GM12865 (cell line): ENCODE results near the gene KRT14.

ENCODE experiments used
- DNase-seq: peaks from one replicate; pipeline ENCODE4 v3.0.0; 2010; ENCODE audit warnings: low read depth
- H3K4me3 ChIP-seq: 2 replicates; pipeline ENCODE4 v1.5.1; 2011; ENCODE audit warnings: mild to moderate bottlenecking, low read depth, low read length, control low read depth
- TF ChIP-seq, protein P1 (sequence below): IDR thresholded peaks from 2 replicates; pipeline ENCODE4 v1.5.1; 2011; ENCODE audit warnings: low read length, control low read depth, low read depth, inconsistent platforms; ENCODE audit not compliant: insufficient read depth; ENCODE audit errors: missing control alignments

The KRT14 gene

GRCh38 chr17:41537990-41538389 lies 48.7 kb downstream of the KRT14 start:
- no peak for DNase-seq
- TF ChIP-seq, protein P1, sequence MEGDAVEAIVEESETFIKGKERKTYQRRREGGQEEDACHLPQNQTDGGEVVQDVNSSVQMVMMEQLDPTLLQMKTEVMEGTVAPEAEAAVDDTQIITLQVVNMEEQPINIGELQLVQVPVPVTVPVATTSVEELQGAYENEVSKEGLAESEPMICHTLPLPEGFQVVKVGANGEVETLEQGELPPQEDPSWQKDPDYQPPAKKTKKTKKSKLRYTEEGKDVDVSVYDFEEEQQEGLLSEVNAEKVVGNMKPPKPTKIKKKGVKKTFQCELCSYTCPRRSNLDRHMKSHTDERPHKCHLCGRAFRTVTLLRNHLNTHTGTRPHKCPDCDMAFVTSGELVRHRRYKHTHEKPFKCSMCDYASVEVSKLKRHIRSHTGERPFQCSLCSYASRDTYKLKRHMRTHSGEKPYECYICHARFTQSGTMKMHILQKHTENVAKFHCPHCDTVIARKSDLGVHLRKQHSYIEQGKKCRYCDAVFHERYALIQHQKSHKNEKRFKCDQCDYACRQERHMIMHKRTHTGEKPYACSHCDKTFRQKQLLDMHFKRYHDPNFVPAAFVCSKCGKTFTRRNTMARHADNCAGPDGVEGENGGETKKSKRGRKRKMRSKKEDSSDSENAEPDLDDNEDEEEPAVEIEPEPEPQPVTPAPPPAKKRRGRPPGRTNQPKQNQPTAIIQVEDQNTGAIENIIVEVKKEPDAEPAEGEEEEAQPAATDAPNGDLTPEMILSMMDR = no peak
- H3K4me3 ChIP-seq = no peak overlapping the region

- DNase-seq = no peak
- TF ChIP-seq, protein P1 = no peak
- H3K4me3 ChIP-seq = no peak overlapping the region
Measured at GRCh38 chr17:41537614-41537954, 49.1 kb downstream of the KRT14 start.

DNA sequence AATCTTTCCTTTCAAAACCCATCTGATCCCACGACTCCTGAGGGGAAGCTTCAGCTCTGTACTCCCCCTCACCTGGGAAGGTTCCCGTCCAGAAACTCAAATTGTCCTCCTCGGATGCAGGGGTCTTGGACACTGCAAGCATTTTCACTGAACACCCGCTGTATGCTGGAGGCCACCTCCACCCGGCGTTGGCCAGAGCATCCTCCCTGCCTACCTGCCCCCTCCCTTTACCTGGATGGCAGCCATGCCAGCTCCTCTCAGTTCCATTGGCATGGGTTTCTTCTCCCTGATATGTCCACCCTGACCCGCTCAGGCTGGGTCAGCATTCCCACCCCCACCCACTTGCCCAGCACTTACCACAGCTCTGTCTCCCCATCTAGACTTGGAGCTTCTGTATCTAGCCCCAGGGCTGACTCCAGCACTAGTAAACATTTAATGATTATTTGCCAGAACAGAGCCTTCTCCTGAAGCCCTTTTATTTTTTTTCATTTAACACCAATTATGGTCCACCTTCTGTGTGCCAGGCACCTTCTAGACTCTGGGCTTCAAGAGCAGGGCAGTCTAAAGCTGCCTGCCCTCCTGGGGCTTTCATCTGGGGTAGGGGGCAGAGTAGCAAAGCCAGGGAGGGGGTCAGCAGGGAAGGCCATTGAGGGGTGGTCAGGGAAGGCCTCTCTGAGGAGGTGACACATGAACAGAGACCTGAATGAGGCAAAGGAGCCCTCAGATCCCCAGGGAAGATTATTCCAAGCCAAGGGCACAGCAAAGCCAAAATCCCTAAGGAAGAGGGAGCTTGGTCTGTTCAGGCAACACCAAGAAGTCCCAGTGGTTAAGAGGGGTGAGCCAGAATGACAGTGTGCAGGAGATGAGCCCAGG lies 49.7 kb downstream of the KRT14 start:
- no peak for DNase-seq
- no peak overlapping the region for H3K4me3 ChIP-seq
- TF ChIP-seq, protein P1 = no peak

DNA sequence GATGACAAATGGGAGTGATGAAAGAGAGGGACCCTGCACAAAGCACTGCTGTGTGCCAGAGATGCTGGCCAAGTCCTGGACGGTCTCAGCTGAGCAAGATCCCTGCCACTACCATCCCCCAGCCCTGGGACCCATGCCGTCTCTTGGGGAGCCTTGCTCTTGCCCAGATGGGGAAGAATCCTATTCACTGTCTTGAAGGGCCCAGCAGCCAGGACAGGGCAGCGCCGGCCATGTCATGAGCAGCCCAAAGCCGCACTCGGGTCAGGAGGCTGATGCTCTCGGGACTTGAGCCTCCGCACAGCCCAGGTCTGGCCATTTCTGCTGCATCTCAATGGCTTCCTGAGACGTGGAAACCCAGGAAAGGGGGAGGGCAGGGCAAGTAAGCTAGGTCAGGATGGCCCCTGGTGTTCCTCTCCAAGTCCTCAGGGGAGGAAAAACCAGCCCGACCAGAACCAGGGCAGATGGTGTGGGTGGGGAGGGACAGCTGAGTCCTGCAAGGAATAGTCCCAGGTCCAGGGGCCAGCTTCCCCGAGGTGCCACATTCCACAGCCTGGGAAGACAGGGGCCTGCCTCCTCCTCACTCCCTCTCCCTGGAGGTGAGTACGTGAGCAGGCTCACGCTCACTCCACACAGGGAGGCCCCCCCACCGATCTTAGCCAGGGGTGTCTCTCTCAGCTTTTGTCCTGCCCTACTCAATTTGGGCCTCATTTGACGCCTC lies 50.8 kb downstream of the KRT14 start:
- no peak overlapping the region for H3K4me3 ChIP-seq
- DNase-seq = no peak
- TF ChIP-seq, protein P1 = no peak

DNA sequence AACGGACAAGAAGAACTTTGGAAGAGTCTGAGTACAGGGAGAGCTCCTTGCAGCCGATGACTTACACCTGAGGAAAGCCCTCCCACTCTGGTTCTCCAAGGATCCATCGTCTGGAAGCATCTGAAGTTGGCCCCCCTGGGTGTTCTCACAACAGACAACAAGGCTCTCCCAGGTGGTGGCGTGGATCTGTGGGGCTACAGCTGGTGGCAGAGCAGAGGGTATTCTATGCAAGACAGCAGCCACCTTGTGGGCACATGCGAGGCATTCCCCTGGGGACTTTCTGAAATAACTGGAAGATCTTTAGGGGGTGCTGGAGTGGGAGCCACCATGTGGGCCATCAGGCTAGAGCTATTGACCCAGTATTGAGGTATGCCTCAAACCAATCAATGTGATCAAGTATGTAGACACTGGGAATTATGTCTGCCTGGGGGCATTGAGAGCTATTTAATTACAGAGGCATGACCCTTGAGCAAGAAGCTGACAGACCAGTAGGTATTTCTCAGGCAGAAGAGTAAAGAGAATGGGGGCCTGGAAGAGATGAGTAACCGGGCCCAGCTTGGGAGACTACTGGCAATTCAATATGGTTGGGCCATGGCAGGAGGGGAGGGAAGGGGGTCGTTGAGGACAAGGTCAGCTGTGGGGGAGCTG lies 51.7 kb downstream of the KRT14 start:
- TF ChIP-seq, protein P1 = no peak
- no peak overlapping the region for H3K4me3 ChIP-seq
- DNase-seq = no peak

DNA sequence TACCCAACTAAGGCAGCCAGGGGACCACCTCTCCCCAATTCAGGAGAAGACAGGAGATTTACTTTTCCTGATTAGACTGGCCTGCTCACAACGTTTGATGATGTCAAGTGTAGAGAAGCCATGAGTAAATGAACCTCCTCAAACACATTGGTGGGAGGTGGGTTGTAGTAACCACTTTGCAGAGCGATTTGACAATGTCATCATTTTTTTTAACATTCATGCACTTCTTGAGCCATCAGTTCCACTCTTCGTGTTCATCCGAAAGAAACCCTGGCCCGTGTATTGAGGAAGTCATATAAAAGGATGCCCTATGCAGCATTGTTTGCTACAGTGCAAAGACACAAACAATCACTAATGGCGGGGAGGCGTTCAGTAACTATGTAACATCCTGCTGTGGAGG lies 53.1 kb downstream of the KRT14 start:
- TF ChIP-seq, protein P1 = no peak
- no peak for DNase-seq
- no peak overlapping the region for H3K4me3 ChIP-seq
